GM23338 (cell line): ENCODE measurements around the gene RWDD3. TPM values are rescaled to one million over a fixed set of nuclear protein-coding genes. Genes with fewer than 3 reads are reported as not detected.

ENCODE experiments used
- ATAC-seq: fragments of 200-7000 bp; cut with Tn5 transposase; 3 replicates; pipeline ENCODE4 v1.9.1; 2020
- DNase-seq: peaks from one replicate; pipeline ENCODE4 v3.0.0-alpha.2; 2015; ENCODE audit warnings: low spot score
- H2AFZ ChIP-seq: fragments of 200-600 bp; sonication (generic); 2 replicates; pipeline ENCODE4 v1.8.0; 2016; ENCODE audit warnings: antibody characterized with exemption, mild to moderate bottlenecking, moderate library complexity
- H3F3A ChIP-seq: fragments of 200-600 bp; sonication (generic); replicated peaks from 2 replicates; pipeline ENCODE4 v1.8.0; 2017; ENCODE audit warnings: antibody characterized with exemption, mixed run types, low read depth
- H3K27ac ChIP-seq: fragments of 200-600 bp; sonication (generic); 2 replicates; pipeline ENCODE4 v1.6.1; 2016; ENCODE audit warnings: low read depth
- H3K27me3 ChIP-seq: fragments of 200-600 bp; sonication (generic); 2 replicates; pipeline ENCODE4 v1.8.0; 2016; ENCODE audit warnings: mild to moderate bottlenecking, mixed run types, moderate library complexity; ENCODE audit not compliant: insufficient read depth
- H3K36me3 ChIP-seq: fragments of 200-600 bp; sonication (generic); 2 replicates; pipeline ENCODE4 v1.8.0; 2016; ENCODE audit warnings: mild to moderate bottlenecking; ENCODE audit not compliant: insufficient read depth
- H3K4me1 ChIP-seq: fragments of 200-600 bp; sonication (generic); 2 replicates; pipeline ENCODE4 v1.8.0; 2016; ENCODE audit warnings: mild to moderate bottlenecking, moderate library complexity; ENCODE audit not compliant: insufficient read depth
- H3K4me2 ChIP-seq: fragments of 200-600 bp; sonication (generic); 2 replicates; pipeline ENCODE4 v1.7.1; 2017; ENCODE audit warnings: mixed run types
- H3K4me3 ChIP-seq: fragments of 200-600 bp; sonication (generic); 2 replicates; pipeline ENCODE4 v1.6.1; 2016; ENCODE audit warnings: mixed run types
- H3K79me2 ChIP-seq: fragments of 200-600 bp; sonication (generic); replicated peaks from 2 replicates; pipeline ENCODE4 v1.8.0; 2017; ENCODE audit warnings: mild to moderate bottlenecking; ENCODE audit not compliant: insufficient read depth
- H3K9me2 ChIP-seq: fragments of 200-600 bp; sonication (generic); 2 replicates; pipeline ENCODE4 v1.8.0; 2017; ENCODE audit not compliant: insufficient read depth
- H4K20me1 ChIP-seq: fragments of 200-600 bp; sonication (generic); replicated peaks from 2 replicates; pipeline ENCODE4 v1.8.0; 2017; ENCODE audit warnings: mild to moderate bottlenecking; ENCODE audit not compliant: insufficient read depth
- H3K27ac Mint-ChIP-seq: 2 replicates; pipeline ENCODE4 v1.8.0; 2020; ENCODE audit warnings: inconsistent platforms, mild to moderate bottlenecking, moderate library complexity, mixed read lengths
- H3K27me3 Mint-ChIP-seq: 3 replicates; pipeline ENCODE4 v1.8.0; 2022; ENCODE audit warnings: low read depth, mild to moderate bottlenecking, moderate library complexity, mixed read lengths, inconsistent platforms; ENCODE audit not compliant: insufficient read depth, poor library complexity
- H3K36me3 Mint-ChIP-seq: 3 replicates; pipeline ENCODE4 v1.8.0; 2021; ENCODE audit warnings: low read depth, mild to moderate bottlenecking, inconsistent platforms, moderate library complexity, mixed read lengths
- H3K4me1 Mint-ChIP-seq: 3 replicates; pipeline ENCODE4 v1.8.0; 2020; ENCODE audit warnings: mild to moderate bottlenecking, inconsistent platforms, mixed read lengths
- H3K4me3 Mint-ChIP-seq: 3 replicates; pipeline ENCODE4 v1.8.0; 2021; ENCODE audit warnings: moderate library complexity, mild to moderate bottlenecking, inconsistent platforms, mixed read lengths
- H3K9me3 Mint-ChIP-seq: 3 replicates; pipeline ENCODE4 v1.8.0; 2020; ENCODE audit warnings: moderate library complexity, mild to moderate bottlenecking, inconsistent platforms, mixed read lengths
- CREB1 ChIP-seq: fragments of 250-450 bp; sonication (Bioruptor Pico); IDR thresholded peaks from 2 replicates; pipeline ENCODE4 v1.5.0; 2020; ENCODE audit warnings: low read depth, mild to moderate bottlenecking, moderate library complexity
- EZH2 ChIP-seq: fragments of 200-600 bp; sonication (generic); IDR thresholded peaks from one replicate; pipeline ENCODE4 v1.8.0; 2017; ENCODE audit warnings: antibody characterized with exemption, mild to moderate bottlenecking, low read depth; ENCODE audit not compliant: unreplicated experiment
- EZH2phosphoT487 ChIP-seq: fragments of 200-600 bp; sonication (generic); IDR thresholded peaks from one replicate; pipeline ENCODE4 v1.8.1; 2018; ENCODE audit warnings: antibody characterized with exemption; ENCODE audit not compliant: unreplicated experiment
- JUNB ChIP-seq: IDR thresholded peaks from one replicate; pipeline ENCODE4 v1.6.1; 2016; ENCODE audit warnings: antibody characterized with exemption; ENCODE audit not compliant: unreplicated experiment
- NANOG ChIP-seq: IDR thresholded peaks from 2 replicates; pipeline ENCODE4 v1.6.1; 2016; ENCODE audit warnings: antibody characterized with exemption, borderline replicate concordance
- POLR2AphosphoS5 ChIP-seq: IDR thresholded peaks from 2 replicates; pipeline ENCODE4 v1.6.1; 2016; ENCODE audit warnings: antibody characterized with exemption, low read depth
- STAT1 ChIP-seq: IDR thresholded peaks from one replicate; pipeline ENCODE4 v1.6.1; 2016; ENCODE audit warnings: antibody characterized with exemption; ENCODE audit not compliant: unreplicated experiment
- ZNF114 ChIP-seq: fragments of 250-450 bp; sonication (Bioruptor Pico); IDR thresholded peaks from 2 replicates; pipeline ENCODE4 v1.5.0; 2020; ENCODE audit warnings: mild to moderate bottlenecking, moderate library complexity
- ZNF331 ChIP-seq: fragments of 250-450 bp; sonication (Bioruptor Pico); IDR thresholded peaks from 2 replicates; pipeline ENCODE4 v1.5.0; 2020; ENCODE audit warnings: low read depth, mild to moderate bottlenecking, moderate library complexity
- polyA plus RNA-seq: library from polyadenylated mRNA; unstranded; fragments of >200 nt; fragmentation: Nextera tagmentation; extraction: Ambion mirVana; gene quantifications from 2 replicates; pipeline ENCODE4 v1.2.1, GENCODE V29; 2016
- total RNA-seq: library from RNA; depleted of rRNA; stranded (reverse); fragments of >200 nt; shearing (Covaris generic); gene quantifications from 2 replicates; pipeline ENCODE4 v1.2.3, GENCODE V29; 2014
- TF ChIP-seq, protein P1 (sequence below): fragments of 250-450 bp; sonication (Bioruptor Pico); IDR thresholded peaks from 2 replicates; pipeline ENCODE4 v1.5.0; 2020; ENCODE audit warnings: mild to moderate bottlenecking, moderate library complexity
- TF ChIP-seq, protein P2 (sequence below), 2 experiments: fragments of 200-600 bp in 1 of 2; sonication (generic) in 1 of 2; conservative IDR thresholded peaks; 2 replicates each; pipeline versions ENCODE4 v1.5.1 to v1.6.1; 2016 to 2017; ENCODE audit warnings: antibody characterized with exemption in 2 of 2, low read depth in 2 of 2, mild to moderate bottlenecking in 2 of 2, moderate library complexity in 1 of 2
- TF ChIP-seq, protein P3 (sequence below): IDR thresholded peaks from one replicate; pipeline ENCODE4 v1.6.1; 2018; ENCODE audit warnings: antibody characterized with exemption; ENCODE audit not compliant: unreplicated experiment
- TF ChIP-seq, protein P4 (sequence below): IDR thresholded peaks from 2 replicates; pipeline ENCODE4 v1.6.1; 2016; ENCODE audit warnings: antibody characterized with exemption

Gene RWDD3
- total and polyA plus RNA-seq, 2 experiments from 2014 or later: 19.3 to 50.7 TPM

DNA sequence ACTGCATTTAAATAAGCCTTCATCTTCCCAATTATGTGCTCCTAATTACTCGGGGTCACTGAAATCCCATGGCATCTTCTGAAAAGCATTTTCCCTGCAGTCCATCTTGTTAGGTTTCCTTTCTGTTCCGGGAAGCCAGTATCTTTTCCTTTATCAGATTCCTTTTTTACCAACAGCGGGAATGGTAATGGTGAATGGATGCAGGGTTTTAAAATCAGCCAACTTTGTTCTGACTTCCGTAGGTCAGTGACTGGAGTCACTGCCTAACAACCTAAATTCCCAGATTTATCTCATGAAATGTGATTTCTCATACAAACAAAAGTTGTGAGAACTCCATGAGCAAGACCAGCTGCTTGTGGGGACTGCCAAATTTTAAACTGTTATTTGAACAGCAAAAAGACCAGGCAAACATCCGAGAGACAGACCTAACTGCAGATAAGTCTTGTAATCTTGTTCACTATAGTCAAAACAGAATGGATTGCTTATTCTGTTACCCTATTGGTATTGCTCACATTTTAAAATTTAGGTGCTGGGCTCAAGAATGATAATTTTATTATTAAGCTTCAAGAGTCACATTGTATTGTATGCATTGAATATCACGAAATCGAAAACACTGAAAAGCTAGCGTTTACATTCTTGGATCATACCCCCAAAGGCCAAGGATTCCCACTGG is 1.2 kb upstream of the RWDD3 start:
- Histone ChIP-seq H3K79me2 (peaks cover 19% of the 10 kb centered on the region), H3K27ac (no peak overlapping the region), H3K4me1 (0 out of 2 replicates have a peak, but pooled peaks cover 8% of the 10 kb centered on the region), H4K20me1 (no peaks in the 10 kb centered on the region), H3K4me3 (peak overlapping the region; percentile 86), H2AFZ (peak overlapping the region; percentile 94), H3K36me3 (no peaks in the 10 kb centered on the region), H3F3A (no peaks in the 10 kb centered on the region), H3K9me2 (no peaks in the 10 kb centered on the region; the same call in 1 of the 2 replicates), H3K4me2 (peak overlapping the region; percentile 76), H3K27me3 (no peaks in the 10 kb centered on the region)
- peaks cover 5% of the 10 kb centered on the region for H3K27me3 Mint-ChIP-seq
- peaks cover 9% of the 10 kb centered on the region; the same call in 2 of the 3 replicates for H3K4me1 Mint-ChIP-seq
- H3K9me3 Mint-ChIP-seq: no peaks in the 10 kb centered on the region; the same call in 2 of the 3 replicates
- ATAC-seq (no peak), DNase-seq (no peak)
- no peak for TF ChIP-seq EZH2
- no peak for TF ChIP-seq STAT1
- no peak for TF ChIP-seq NANOG
- no peak for TF ChIP-seq ZNF331 (CRISPR knock-in tag)
- TF ChIP-seq, protein P1, sequence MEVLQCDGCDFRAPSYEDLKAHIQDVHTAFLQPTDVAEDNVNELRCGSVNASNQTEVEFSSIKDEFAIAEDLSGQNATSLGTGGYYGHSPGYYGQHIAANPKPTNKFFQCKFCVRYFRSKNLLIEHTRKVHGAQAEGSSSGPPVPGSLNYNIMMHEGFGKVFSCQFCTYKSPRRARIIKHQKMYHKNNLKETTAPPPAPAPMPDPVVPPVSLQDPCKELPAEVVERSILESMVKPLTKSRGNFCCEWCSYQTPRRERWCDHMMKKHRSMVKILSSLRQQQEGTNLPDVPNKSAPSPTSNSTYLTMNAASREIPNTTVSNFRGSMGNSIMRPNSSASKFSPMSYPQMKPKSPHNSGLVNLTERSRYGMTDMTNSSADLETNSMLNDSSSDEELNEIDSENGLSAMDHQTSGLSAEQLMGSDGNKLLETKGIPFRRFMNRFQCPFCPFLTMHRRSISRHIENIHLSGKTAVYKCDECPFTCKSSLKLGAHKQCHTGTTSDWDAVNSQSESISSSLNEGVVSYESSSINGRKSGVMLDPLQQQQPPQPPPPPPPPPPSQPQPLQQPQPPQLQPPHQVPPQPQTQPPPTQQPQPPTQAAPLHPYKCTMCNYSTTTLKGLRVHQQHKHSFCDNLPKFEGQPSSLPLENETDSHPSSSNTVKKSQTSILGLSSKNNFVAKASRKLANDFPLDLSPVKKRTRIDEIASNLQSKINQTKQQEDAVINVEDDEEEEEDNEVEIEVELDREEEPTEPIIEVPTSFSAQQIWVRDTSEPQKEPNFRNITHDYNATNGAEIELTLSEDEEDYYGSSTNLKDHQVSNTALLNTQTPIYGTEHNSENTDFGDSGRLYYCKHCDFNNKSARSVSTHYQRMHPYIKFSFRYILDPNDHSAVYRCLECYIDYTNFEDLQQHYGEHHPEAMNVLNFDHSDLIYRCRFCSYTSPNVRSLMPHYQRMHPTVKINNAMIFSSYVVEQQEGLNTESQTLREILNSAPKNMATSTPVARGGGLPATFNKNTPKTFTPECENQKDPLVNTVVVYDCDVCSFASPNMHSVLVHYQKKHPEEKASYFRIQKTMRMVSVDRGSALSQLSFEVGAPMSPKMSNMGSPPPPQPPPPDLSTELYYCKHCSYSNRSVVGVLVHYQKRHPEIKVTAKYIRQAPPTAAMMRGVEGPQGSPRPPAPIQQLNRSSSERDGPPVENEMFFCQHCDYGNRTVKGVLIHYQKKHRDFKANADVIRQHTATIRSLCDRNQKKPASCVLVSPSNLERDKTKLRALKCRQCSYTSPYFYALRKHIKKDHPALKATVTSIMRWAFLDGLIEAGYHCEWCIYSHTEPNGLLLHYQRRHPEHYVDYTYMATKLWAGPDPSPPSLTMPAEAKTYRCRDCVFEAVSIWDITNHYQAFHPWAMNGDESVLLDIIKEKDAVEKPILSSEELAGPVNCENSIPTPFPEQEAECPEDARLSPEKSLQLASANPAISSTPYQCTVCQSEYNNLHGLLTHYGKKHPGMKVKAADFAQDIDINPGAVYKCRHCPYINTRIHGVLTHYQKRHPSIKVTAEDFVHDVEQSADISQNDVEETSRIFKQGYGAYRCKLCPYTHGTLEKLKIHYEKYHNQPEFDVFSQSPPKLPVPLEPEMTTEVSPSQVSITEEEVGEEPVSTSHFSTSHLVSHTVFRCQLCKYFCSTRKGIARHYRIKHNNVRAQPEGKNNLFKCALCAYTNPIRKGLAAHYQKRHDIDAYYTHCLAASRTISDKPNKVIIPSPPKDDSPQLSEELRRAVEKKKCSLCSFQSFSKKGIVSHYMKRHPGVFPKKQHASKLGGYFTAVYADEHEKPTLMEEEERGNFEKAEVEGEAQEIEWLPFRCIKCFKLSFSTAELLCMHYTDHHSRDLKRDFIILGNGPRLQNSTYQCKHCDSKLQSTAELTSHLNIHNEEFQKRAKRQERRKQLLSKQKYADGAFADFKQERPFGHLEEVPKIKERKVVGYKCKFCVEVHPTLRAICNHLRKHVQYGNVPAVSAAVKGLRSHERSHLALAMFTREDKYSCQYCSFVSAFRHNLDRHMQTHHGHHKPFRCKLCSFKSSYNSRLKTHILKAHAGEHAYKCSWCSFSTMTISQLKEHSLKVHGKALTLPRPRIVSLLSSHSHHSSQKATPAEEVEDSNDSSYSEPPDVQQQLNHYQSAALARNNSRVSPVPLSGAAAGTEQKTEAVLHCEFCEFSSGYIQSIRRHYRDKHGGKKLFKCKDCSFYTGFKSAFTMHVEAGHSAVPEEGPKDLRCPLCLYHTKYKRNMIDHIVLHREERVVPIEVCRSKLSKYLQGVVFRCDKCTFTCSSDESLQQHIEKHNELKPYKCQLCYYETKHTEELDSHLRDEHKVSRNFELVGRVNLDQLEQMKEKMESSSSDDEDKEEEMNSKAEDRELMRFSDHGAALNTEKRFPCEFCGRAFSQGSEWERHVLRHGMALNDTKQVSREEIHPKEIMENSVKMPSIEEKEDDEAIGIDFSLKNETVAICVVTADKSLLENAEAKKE (CRISPR knock-in tag): no peak
- no peak for TF ChIP-seq EZH2phosphoT487
- TF ChIP-seq CREB1 (CRISPR knock-in tag): no peak
- TF ChIP-seq POLR2AphosphoS5: no peak
- TF ChIP-seq, protein P2, sequence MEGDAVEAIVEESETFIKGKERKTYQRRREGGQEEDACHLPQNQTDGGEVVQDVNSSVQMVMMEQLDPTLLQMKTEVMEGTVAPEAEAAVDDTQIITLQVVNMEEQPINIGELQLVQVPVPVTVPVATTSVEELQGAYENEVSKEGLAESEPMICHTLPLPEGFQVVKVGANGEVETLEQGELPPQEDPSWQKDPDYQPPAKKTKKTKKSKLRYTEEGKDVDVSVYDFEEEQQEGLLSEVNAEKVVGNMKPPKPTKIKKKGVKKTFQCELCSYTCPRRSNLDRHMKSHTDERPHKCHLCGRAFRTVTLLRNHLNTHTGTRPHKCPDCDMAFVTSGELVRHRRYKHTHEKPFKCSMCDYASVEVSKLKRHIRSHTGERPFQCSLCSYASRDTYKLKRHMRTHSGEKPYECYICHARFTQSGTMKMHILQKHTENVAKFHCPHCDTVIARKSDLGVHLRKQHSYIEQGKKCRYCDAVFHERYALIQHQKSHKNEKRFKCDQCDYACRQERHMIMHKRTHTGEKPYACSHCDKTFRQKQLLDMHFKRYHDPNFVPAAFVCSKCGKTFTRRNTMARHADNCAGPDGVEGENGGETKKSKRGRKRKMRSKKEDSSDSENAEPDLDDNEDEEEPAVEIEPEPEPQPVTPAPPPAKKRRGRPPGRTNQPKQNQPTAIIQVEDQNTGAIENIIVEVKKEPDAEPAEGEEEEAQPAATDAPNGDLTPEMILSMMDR (conservative IDR thresholded peaks at IDR 0.05; ENCODE audit: low read depth in 2 of 2): no peak
- TF ChIP-seq, protein P3, sequence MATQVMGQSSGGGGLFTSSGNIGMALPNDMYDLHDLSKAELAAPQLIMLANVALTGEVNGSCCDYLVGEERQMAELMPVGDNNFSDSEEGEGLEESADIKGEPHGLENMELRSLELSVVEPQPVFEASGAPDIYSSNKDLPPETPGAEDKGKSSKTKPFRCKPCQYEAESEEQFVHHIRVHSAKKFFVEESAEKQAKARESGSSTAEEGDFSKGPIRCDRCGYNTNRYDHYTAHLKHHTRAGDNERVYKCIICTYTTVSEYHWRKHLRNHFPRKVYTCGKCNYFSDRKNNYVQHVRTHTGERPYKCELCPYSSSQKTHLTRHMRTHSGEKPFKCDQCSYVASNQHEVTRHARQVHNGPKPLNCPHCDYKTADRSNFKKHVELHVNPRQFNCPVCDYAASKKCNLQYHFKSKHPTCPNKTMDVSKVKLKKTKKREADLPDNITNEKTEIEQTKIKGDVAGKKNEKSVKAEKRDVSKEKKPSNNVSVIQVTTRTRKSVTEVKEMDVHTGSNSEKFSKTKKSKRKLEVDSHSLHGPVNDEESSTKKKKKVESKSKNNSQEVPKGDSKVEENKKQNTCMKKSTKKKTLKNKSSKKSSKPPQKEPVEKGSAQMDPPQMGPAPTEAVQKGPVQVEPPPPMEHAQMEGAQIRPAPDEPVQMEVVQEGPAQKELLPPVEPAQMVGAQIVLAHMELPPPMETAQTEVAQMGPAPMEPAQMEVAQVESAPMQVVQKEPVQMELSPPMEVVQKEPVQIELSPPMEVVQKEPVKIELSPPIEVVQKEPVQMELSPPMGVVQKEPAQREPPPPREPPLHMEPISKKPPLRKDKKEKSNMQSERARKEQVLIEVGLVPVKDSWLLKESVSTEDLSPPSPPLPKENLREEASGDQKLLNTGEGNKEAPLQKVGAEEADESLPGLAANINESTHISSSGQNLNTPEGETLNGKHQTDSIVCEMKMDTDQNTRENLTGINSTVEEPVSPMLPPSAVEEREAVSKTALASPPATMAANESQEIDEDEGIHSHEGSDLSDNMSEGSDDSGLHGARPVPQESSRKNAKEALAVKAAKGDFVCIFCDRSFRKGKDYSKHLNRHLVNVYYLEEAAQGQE: no peak
- TF ChIP-seq, protein P4, sequence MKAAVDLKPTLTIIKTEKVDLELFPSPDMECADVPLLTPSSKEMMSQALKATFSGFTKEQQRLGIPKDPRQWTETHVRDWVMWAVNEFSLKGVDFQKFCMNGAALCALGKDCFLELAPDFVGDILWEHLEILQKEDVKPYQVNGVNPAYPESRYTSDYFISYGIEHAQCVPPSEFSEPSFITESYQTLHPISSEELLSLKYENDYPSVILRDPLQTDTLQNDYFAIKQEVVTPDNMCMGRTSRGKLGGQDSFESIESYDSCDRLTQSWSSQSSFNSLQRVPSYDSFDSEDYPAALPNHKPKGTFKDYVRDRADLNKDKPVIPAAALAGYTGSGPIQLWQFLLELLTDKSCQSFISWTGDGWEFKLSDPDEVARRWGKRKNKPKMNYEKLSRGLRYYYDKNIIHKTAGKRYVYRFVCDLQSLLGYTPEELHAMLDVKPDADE: no peak
- TF ChIP-seq JUNB: no peak
- TF ChIP-seq ZNF114: no peak
- H3K36me3 Mint-ChIP-seq: no peaks in the 10 kb centered on the region
- no peak overlapping the region for H3K27ac Mint-ChIP-seq
- H3K4me3 Mint-ChIP-seq: peak overlapping the region; percentile 90
